H1 (cell line): Measurements from ENCODE around the gene PDZRN3.

Experiments used
- CREB1 ChIP-seq: IDR thresholded peaks from 2 replicates; pipeline ENCODE4 v1.6.1; 2012; ENCODE audit warnings: inconsistent platforms
- FOSL1 ChIP-seq: IDR thresholded peaks from 2 replicates; pipeline ENCODE4 v1.6.1; 2011; ENCODE audit warnings: mild to moderate bottlenecking, low read depth, low read length, moderate library complexity; ENCODE audit not compliant: insufficient read depth
- MAFK ChIP-seq: IDR thresholded peaks from 2 replicates; pipeline ENCODE4 v1.6.1; 2012; ENCODE audit warnings: low read depth, mild to moderate bottlenecking, improper control_type of control experiment, low read length
- POLR2A ChIP-seq, 2 experiments: IDR thresholded peaks; 1 replicate in 1 of 2; 2 replicates in 1 of 2; pipeline ENCODE4 v1.6.1; 2011; ENCODE audit warnings: low read depth in 2 of 2, low read length in 2 of 2, mild to moderate bottlenecking in 2 of 2; ENCODE audit errors: control extremely low read depth in 1 of 2
- RNF2 ChIP-seq: fragments of 200-900, 300-1000 bp; sonication (generic); IDR thresholded peaks from 2 replicates; pipeline ENCODE4 v1.7.1; 2016; ENCODE audit warnings: borderline replicate concordance, low read depth, mild to moderate bottlenecking, antibody characterized with exemption, low read length; ENCODE audit not compliant: poor library complexity, severe bottlenecking; ENCODE audit errors: missing control alignments
- TAF1 ChIP-seq: IDR thresholded peaks from 2 replicates; pipeline ENCODE4 v1.6.1; 2011; ENCODE audit warnings: mild to moderate bottlenecking, low read depth, low read length
- TF ChIP-seq, protein P1 (sequence below), 3 experiments: IDR thresholded peaks; 1 replicate in 2 of 3; 2 replicates in 1 of 3; pipeline versions ENCODE4 v1.5.1 to v1.6.1; 2011; ENCODE audit warnings: low read length in 3 of 3, mild to moderate bottlenecking in 3 of 3, inconsistent platforms in 2 of 3, low read depth in 1 of 3, moderate library complexity in 1 of 3; ENCODE audit not compliant: insufficient read depth in 1 of 3; ENCODE audit errors: control extremely low read depth in 1 of 3

DNA sequence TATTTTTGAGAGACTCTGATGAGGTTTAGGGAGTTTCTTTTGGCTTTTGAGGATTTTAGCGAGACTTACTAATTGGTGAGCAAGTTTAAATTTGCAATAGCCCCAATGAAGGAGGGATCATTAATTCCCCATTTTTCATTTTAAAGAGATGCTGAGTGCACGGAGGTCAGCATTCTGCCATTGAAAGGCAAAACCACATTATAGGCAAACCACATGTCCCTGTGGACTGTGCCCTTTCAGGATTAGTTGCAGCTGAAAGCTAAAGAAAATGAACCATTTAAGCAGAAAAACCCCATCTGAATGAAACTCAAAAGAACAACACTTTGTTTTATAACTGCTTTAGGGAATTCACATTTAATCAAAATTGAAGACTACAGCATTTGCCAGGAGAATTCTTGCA lies 246.5 kb downstream of the PDZRN3 start:
- TF ChIP-seq TAF1 (no peak), RNF2 (no peak), FOSL1 (no peak), CREB1 (no peak), MAFK (no peak), POLR2A (IDR thresholded peaks at IDR 0.05; ENCODE audit: control extremely low read depth in 1 of 2, low read depth in 2 of 2, low read length in 2 of 2) (no peak)
- TF ChIP-seq, protein P1, sequence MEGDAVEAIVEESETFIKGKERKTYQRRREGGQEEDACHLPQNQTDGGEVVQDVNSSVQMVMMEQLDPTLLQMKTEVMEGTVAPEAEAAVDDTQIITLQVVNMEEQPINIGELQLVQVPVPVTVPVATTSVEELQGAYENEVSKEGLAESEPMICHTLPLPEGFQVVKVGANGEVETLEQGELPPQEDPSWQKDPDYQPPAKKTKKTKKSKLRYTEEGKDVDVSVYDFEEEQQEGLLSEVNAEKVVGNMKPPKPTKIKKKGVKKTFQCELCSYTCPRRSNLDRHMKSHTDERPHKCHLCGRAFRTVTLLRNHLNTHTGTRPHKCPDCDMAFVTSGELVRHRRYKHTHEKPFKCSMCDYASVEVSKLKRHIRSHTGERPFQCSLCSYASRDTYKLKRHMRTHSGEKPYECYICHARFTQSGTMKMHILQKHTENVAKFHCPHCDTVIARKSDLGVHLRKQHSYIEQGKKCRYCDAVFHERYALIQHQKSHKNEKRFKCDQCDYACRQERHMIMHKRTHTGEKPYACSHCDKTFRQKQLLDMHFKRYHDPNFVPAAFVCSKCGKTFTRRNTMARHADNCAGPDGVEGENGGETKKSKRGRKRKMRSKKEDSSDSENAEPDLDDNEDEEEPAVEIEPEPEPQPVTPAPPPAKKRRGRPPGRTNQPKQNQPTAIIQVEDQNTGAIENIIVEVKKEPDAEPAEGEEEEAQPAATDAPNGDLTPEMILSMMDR (IDR thresholded peaks at IDR 0.05; ENCODE audit: control extremely low read depth in 1 of 3, insufficient read depth in 1 of 3, low read depth in 1 of 3, low read length in 3 of 3), result no peak
